Fibroblast of skin of right quadriceps (primary cell): ENCODE results near the gene ZSCAN30.

ENCODE experiments used
- DNase-seq: peaks from one replicate; pipeline ENCODE4 v3.0.0-alpha.2; 2013

The ZSCAN30 gene

DNA sequence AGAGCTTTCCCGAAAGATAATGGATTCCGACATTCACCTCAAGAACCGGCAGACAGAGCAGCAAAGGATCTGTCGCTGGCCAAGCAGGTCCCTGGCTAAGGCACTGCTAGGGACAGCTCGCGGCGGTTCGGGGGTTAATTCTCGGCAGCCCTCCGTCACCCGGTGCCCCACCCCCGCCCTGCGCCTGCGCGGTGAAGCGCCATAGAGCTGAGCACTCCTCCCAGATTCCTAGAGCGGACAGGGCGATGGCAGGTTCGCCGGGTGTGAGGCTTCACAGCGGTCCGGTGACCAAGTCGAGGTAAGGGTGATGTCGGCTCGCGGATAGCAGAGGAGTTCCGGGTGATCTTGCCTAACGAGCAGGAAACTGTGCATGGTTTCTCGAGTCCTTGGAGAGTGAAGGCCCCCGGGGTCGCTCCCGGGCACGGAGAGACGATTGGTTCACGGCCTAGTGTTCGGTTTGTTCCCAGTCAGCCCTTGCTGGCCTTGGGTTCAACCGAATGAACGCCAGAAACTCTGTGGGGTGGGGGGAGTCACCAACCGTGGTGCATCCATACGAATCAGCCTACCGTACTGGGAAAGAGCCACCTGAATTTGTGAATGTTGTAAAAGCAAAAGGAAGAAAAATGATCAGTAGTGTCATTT is at the start of gene ZSCAN30:
Gene ZSCAN30 (minus strand): TSS at position 136 of the 642 bp plus-strand sequence. CDS start 25,877 bp downstream, outside the sequence.
- peak; percentile 94 for DNase-seq

DNA sequence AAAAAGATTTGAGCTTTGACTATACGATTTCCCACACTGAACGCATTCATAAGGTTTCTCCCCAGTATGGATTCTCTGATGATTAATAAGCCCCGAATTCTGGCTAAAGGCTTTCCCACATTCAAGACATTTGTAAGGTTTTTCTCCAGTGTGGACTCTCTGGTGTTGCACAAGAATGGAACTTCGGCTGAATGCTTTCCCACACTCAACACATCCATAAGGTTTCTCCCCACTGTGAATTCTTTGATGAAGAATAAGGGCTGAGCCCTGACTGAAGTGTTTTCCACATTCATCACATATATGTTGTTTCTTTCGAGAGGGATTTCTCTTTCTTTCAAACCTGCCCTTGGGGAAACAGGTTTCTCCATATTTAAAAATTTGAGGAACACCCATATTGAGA is 47.3 kb upstream of the ZSCAN30 start:
- DNase-seq, result no peak

DNA sequence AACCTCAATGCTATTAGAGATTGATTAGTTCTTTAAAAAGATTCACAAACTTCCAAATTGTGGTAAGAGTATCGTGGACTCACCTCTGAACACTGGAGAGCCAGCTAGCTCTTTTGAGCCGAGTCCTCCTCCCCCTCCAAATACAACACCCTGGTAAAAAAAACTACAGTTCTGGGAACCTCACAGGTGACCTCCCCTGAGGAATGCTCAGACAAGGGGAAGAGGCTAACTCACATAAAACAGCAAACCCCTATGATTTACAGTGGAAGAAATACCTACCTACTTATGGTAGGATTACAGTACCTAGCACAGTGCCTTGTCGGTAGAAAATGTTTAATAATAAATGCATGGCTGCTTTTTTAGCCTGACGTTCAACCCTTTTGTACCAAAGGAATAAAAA is 45.8 kb upstream of the ZSCAN30 start:
- DNase-seq, result no peak

DNA sequence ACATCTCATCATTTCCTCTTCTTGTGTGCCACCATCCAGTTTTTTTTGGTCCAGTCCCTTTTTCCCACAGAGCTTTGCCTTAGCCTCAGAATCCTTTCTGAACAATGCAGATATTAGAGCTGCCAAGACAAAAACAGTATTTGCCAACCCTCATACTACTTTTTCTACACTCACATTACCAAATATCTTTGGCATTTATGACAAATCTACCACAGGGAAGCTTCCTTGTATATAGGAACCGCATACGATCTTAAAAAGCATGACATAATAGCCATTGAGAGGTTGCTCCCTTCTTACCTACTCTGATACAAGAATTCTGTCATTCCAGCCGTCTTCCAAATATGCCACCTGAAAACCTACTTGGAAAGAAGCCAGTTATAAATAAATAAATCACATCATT is 44.8 kb upstream of the ZSCAN30 start:
- DNase-seq, result peak; percentile 26

DNA sequence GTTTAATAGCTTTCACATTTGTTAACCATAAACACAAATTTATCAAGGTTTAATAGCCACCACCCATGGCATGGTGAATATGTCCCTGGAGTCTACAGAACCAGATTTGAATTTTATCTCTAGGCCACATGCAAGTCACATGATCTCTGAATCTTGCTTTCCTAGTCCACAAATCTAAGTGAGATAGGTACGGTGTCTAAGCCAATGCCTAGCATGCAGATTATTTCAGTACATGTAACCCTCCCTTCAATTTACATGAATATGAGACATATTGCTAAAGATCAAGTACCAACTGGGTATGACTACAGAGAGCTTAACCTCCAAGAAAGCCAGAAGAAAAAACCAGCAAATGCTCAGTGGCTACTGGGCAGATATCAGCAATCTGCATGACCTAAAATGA is 44.2 kb upstream of the ZSCAN30 start:
- DNase-seq, result no peak

DNA sequence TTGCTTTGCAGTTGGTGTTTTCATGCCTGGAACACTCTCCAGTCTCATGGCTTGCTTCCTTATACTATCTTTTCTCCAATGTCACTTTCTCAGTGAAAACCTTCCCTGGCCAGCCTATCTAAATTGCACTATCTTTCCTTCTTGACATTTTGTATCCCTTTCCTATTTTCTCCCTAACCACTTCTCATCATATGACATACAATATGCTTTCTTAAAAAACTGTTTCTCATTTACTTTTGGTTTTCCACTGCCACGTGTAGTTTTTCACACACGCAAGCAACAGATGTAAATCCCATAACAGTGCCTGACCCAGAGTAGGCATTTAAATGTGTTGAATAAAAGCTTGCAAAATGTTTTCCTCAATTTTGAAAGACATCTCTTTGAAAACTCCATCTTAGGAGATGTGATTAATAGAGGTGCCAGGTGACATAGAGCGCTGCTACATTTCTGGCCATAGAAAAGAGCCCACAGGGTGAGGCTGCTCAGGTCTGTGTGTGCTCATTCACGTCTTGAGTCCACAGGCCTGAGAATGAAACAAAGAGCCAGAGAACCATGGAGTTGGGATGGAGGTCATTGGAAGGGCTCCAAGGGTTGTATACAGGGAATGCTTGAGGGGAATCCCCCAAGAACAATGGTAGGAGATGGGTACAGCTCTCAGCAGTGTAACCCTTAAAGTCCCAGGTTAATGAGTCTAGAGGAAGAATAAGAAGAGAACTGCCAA is 41.5 kb upstream of the ZSCAN30 start:
- DNase-seq, result no peak

DNA sequence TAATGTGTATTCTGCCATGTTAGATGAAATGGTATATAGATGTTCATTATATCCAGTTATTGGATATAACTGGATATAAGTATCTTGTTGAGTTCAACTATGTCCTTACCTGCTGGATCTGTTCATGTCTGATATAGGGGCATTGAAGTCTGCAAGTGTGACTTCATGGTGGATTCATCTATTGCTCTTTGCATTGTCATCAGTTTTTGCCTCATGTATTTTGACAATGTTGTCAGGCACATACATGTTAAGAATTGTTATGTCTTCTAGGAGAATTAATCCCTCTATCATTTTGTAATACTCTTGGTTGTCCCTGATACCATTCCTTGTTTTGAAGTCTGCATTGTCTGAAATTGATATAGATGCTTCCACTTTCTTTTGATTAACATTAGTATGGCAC is 38.8 kb upstream of the ZSCAN30 start:
- DNase-seq, result no peak

DNA sequence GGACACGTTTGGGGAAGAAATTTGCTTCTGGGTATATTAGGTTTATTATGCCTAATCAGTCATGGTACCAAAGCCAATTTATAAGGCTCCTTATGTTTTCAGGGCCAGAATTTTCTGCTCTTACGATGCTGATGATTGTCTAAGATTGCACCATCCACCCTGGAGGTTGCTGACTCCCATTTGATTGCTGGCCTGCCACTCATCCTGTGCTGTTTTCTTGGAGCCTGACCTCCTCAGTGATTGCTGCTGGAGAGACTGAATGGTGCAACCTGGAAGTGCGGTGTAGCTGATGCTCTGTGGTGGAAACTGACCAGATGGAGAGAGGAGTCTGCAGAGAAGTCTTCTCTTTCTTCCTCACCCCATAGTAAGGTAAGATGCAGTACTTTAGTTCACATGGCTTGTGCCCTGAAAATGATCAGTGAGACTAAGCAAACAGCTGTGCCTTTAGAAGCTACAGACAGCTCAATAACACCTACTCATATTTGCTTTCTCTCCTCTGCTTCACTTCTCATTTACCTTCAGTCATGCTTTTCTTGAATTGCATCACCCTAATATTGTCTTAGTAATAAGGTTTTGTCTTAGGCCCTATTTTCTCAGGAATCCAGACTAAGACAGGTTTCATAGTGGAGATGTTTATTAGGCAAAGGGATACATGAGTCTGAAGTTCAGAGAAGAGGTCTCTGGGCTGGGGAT is 36.8 kb upstream of the ZSCAN30 start:
- no peak for DNase-seq

DNA sequence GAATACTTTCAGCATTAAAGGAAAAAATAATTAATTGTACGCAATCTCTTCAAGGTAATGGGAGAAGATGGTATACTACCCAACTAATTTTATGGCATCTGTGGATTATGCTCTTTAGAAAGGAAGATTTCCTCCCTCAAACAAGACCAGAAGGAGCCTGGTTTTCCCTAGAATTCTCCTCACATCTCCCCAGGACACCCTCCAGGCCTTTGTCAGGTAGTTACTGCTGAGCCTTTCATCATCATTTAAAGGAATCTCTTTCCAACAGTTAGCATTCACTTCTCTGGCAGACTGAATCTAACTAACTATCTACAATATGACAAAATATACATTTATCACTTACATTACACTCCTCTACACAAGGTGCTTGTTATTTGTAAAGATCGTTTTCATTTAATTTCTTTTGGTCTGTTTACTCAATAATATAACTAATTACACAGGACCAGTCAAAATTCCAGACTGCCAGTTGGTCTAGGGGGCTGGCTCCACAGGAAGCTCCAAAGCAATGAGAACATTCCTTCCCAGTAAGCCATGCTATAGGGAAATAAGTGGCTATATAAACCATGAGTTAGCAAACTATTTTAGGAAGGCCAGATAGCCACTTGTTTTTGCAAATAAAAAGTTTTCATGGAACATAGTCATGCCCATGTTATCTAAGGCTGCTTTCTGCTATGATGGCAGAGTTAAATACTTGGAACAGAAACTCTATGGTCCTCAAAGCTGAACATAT is 35.1 kb upstream of the ZSCAN30 start:
- peak; percentile 36 for DNase-seq

DNA sequence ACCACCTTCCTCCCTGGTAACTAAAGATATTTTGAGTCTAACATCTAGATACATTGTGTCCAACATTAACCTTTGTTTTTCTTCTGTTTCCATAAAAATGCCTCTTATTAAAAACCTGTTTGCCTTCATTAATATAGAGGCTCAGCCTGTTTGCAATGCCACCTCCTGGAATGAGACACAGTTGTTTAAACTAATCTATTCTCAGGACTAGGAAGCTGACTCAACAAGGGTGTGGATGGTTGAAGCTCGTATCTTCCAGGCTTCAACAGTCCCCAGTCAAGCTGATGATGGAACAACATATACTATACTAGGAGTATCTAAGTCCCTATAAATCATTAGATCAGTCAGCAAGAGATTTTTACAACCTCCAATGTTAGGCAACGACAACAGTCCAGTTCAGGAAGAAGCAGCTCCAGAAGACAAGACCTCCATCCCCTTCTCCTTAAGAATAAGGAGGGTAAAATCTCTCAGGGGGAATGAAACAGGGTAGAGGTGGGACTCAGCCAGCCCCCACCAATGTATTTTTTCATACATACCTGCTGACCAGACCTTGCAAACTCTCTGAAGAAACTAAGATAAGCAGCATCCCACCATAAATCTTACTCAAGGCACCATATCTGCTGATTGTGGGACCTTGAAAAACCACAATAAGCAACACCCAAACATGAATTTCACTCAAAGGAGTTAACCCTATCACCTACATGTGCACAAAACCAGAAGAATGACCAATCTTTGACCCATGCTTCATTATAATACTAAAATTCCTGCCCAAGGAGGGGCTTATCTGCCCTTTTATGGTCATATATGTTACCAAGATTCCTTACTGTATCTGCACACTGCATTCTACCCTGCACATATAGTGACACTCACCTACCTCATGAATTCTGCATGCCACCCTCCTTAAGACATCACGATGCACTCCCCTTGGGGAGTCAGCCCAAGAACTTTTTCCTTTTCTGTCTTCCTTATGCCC is 32.7 kb upstream of the ZSCAN30 start:
- no peak for DNase-seq

DNA sequence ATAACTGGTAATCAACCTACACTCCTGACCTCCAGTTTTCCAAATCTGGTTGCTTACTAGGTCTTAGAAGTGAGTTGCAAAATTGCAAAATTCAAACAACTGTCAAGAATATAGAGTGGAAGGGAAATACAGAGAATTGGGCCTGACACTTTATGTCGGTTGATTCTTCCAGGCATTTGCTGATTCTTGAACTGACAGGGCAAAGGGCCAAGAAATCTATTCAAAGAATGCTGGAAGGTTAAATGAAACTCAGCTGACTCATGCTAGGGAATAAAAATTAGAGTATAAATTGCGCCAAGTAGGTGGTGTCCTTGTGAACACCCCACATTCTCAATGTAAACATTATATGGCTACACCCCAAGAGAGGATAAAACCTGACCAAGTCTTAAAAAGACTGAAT is 21.5 kb upstream of the ZSCAN30 start:
- DNase-seq, result peak; percentile 23

DNA sequence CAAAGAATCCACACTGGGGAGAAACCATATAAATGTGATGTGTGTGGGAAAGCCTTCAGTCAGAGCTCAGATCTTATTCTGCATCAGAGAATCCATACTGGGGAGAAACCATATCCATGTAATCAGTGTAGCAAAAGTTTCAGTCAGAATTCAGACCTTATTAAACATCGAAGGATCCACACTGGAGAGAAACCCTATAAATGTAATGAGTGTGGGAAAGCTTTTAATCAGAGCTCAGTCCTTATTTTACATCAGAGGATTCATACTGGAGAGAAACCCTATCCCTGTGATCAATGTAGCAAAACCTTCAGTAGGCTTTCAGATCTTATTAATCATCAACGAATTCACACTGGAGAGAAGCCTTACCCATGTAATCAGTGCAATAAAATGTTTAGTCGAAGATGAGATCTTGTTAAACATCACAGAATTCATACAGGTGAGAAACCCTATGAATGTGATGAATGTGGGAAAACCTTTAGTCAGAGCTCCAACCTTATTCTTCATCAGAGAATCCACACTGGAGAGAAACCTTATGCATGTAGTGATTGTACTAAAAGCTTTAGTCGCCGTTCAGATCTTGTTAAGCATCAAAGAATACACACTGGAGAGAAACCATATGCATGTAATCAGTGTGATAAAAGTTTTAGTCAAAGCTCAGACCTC is 16.7 kb upstream of the ZSCAN30 start:
- no peak for DNase-seq

DNA sequence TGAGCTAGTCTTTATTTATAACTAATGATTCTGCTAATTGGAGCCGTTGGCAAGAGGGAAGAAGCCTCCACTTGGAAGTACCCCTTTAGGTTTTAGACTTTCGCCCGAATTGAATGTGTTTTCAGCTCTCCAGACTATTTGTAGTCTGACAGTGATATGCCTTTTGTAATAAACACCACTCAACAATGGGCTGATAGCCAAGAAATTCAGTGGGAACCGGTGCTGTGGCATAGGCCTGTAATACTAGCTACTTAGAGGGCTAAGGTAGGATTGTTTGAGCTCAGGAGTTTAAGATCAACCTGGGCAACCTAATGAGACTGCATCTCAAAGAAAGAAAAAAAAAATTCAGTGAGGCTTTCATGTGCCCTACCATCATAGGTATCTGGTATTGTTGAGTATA is 13.6 kb upstream of the ZSCAN30 start:
- no peak for DNase-seq

DNA sequence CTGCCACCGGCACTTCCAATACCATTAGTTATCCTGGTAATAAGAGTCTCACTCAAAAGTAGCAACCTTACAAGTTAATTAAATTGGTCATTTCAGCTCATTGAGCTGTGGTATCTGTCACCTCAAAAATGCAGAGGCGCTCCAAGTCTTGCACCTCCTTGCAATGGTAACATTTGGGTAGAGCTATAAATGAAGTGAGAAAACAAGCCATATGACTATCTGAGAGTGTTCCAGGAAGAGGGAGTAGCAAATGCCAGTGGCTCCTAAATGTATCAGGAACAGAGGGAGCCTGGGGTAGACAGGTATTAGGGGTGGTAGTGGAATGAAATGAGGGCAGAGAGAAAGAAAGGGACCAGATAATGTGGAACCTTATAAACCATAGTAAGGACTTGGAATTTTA is 6.0 kb upstream of the ZSCAN30 start:
- no peak for DNase-seq

DNA sequence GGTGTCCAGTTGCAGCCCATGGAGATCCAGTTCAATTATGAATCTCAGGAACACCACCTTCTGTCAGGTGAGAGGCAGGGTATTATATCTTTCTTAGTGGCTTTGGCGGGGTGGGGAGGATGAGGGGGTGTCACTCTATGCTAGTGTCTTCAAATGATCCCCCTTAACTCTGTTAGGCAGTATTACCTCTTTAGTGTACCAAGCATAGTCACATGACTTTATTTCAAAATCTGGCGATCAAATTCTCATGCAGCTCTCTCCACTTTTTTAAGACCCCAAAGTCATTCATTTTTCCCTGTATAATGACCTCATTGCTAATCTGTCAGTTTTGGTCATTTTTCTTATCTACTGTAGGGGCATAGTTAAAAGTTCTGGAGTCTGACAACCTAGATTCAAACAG is 1.1 kb upstream of the ZSCAN30 start:
- DNase-seq, result no peak

DNA sequence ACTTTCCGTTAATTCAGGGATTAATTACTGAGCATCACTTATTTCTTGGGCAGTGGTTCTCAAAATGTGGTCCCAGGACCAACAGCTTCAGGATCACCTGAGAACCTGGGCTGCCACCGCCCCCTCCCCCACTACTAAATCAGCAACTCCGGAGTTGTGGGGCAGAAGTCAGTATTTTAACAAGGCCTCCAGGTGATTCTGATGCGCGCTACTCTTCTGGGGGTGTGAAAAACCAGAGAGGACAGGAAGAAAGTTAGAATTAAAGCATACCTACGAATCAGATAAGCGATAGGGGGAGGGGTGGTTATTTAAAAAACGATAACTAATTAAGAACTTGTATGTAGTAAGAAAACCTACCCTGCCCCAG is 319 bp downstream of the ZSCAN30 start:
- DNase-seq, result no peak

DNA sequence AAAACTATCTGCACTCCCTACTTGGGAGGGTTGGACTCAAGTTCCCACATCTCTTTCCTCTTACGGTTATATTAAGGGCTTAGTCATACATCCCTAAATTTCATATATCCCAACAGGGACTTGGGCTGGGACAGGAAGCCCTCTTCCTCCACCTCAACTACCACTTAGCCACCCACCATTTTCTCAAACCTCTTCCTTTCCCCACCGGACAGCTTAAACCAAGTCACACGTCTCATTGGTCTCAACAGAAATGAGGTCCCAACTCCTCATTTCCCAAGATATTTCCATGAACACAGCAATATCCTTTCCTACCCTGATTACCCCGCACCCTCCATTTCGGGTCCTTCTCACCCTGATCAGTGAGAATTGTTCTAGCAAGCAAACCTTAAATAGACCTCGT is 736 bp downstream of the ZSCAN30 start:
- peak; percentile 14 for DNase-seq

DNA sequence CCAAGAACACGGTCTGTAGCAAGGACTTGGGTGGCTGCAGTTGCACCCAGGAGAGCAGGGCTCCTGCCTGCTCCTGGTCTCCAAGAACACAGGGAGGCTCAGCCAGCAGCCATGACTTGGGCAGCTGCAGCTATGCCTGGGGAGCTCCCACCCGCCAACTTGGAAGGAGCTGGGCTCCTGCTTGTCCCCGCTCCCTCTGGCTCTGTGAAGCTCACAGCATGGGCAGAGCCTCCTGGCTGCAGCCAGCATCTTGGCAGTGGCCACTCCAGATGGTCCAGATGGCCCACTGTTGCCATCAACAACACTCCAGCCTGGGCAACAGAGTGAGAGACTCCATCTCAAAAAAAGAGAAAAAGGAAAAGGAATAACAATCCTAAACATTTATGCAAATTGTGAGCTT is 5.2 kb downstream of the ZSCAN30 start:
- DNase-seq, result no peak

DNA sequence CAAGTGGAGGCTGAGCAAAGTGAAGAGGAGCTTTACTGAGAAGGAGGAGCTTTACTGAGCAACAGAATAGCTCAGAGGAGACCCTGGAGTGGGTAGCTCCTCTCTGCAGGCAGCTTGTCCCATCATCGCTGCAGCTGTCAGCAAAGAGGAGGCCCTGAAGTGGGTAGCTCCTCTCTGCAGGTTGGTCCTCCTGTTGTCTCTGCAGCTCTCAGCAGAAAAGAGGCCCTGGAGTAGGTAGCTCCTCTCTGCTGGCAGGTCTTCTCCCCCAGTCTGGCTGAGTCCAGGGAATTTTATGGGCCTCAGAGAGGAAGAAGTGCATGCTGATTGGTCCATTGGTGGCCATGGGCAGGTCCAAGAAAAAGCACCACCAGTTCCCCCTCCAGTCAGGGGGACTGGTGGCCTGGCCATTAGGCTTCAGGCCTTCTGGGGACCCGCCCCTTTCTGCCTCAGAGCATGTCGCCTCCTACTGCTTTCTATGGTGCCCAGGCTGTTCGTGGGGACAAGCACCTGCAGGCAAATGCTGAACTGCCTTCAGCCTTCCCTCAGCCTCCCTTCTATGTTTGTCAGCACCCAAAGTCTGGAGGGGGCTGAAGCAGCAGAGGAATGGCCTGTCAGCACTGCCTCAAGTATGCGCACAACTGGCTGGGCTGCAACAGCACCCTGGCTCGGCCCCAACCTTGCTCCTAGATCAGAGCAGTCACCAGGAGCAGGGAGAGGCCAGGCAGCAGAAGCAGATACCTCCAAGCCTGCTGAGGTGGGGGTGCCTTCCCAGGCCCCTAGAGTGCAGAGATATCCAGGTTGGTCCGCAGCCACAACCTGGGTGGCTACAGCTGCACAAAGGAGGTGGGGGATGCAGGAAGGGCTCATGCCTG is 5.9 kb downstream of the ZSCAN30 start:
- DNase-seq, result no peak

DNA sequence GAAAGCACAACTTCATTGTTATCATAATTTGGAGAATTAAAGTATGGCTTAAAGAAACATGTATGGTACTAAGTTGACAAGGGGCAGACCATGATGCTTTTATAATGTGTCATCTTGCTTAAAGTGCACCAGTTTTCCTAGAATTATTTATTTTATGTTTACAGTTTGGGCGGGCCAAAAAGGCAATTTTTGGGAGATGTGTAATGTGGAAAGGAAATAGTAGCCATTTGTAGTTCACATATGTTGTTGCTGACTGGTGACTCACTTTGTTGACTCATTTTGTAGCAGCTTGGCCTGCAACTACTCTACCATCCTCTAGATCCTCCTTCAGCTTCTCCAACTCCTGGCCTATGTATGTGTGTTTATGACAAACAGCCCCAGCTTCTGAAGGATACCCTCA is 7.7 kb downstream of the ZSCAN30 start:
- DNase-seq, result peak; percentile 86

DNA sequence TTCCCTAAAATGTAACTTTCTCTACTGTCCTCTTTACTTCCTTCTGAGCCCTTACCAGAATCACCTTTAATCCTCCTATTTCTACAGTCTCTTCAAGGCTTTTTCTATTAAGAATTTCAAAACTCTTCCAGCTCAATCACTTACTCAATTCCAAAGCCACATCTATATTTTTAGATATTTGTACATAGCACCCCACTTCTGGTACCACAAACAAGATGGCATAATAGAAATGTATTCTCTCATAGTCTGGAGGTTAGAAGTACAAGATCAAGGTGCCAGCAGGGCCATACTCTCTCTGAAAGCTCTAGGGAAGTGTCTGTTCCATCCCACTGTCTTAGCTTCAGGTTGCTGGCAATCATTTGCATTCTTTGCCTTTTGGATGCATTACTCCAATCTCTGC is 11.1 kb downstream of the ZSCAN30 start:
- DNase-seq, result no peak
